Measurements from ENCODE around the gene ZNF582.

Gene ZNF582

DNA sequence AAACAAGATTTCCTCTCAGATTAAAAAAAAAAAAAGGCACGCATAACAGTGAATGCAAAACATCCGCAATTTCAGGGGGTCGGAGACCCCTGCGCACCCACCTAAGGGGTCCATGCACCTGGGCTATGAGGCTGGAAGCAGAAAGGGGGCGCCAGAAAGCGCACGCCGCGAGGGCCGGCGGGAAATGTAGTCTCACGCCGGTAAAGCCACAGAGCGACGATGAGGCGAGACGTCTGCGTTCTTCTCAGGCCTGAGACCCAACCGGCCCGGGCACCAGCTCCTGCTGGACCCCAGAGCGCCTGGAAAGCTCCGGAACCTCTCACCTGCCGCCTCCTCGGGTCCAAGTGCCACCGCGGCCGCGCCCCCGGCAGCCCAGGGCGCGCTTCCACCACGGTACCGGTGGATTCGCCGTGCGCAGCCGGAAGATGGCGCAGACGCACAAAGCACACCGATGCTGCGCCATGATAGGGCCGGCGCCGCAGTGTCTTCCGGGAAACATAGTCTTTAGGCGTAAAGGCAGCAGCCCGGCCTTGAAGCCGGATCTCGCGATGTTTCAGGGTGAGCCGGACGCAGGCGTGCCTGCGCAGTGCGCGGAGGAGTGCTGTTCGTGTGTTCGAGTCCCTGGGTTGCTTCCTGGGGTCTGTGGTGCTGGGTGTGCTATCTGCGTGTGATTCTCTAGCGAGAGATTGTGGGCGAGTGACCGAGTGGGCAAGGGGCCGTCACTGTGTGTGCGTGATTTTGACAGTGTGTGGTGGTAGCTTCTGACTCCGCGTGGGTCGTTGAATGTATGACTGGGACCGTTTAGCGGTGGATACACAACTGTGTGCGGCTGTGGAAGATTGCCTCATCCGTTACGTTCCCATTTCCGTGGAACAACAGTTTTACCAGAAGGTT, at the start of gene ZNF582:
Gene ZNF582 (minus strand): TSS at position 416 of the 894 bp plus-strand sequence. CDS start 1,782 bp downstream, outside the sequence.
- TF ChIP-seq GATA2 (IDR thresholded peaks at IDR 0.05; ENCODE audit: low read depth, low read length) (peak; percentile 82), GATA3 (IDR thresholded peaks at IDR 0.05; ENCODE audit: low read depth, low read length) (no peak)

DNA sequence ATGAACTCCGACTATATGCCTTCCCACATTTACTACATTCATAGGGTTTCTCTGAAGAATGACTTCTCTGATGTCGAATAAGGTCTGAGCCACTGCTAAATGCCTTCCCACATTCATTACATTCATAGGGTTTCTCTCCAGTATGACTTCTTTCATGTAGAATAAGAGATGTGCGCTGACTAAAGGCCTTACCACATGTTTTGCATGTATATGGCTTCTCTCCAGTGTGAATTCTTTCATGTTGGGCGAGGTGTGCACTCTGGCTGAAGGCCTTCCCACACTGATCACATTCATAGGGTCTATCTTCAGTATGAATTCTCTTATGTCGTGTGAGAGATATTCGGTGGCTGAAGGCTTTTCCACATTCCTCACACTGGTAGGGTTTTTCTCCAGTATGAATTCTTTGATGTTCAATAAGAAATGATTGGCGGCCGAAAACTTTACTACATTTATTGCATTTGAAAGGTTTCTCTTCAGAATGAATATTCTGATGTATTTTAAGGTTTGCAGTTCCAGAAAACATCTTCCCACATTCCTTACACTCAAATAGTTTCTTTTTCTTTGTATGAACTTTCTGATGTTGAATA, 48.0 kb upstream of the ZNF582 start:
- TF ChIP-seq GATA3 (IDR thresholded peaks at IDR 0.05; ENCODE audit: low read depth, low read length) (no peak), GATA2 (IDR thresholded peaks at IDR 0.05; ENCODE audit: low read depth, low read length) (no peak)

DNA sequence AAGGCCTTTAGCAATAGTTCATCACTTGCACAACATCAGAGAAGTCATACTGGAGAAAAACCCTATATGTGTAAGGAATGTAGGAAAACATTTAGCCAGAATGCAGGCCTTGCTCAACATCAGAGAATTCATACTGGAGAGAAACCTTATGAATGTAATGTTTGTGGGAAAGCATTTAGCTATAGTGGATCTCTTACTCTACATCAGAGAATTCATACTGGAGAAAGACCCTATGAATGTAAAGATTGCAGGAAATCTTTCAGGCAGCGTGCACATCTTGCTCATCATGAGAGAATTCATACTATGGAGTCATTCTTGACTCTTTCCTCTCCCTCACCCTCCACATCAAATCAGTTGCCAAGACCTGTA, 30.6 kb upstream of the ZNF582 start:
- TF ChIP-seq GATA3 (IDR thresholded peaks at IDR 0.05; ENCODE audit: low read depth, low read length) = no peak
- TF ChIP-seq GATA2 (IDR thresholded peaks at IDR 0.05; ENCODE audit: low read depth, low read length) = no peak

DNA sequence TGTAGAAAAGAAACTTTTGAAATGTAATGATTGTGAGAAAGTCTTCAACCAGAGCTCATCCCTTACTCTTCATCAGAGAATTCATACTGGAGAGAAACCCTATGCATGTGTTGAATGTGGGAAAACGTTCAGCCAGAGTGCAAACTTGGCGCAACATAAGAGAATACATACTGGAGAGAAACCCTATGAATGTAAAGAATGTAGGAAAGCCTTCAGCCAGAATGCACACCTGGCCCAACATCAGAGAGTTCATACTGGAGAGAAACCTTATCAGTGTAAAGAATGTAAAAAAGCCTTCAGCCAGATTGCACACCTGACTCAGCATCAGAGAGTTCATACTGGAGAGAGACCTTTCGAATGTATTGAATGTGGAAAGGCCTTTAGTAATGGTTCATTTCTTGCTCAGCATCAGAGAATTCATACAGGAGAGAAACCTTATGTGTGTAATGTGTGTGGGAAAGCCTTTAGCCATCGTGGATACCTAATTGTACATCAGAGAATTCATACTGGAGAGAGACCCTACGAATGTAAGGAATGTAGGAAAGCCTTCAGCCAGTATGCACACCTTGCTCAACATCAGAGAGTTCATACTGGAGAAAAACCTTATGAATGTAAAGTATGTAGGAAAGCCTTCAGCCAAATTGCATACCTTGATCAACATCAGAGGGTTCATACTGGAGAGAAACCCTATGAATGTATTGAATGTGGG, 30.1 kb upstream of the ZNF582 start:
- no peak for TF ChIP-seq GATA2 (IDR thresholded peaks at IDR 0.05; ENCODE audit: low read depth, low read length)
- no peak for TF ChIP-seq GATA3 (IDR thresholded peaks at IDR 0.05; ENCODE audit: low read depth, low read length)

DNA sequence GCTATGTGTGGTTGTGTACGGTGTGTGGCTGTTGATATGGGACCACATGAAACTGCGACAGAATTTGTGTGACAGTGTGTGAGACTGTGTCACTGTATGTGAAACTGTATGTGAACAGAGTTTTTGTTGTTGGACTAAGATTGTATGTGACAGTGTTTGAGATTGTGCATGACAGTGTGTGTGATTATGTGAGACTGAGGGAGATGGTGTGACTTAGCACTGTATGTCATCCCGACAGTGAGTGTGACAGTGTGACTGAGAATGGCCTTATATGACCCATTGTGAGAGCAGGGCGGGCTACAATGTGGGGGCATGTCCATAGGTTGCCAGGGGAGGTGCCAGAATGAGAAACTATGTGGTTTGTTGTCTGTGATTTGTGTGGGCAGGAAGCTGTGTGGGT, 11.7 kb upstream of the ZNF582 start:
- TF ChIP-seq GATA3 (IDR thresholded peaks at IDR 0.05; ENCODE audit: low read depth, low read length) = no peak
- no peak for TF ChIP-seq GATA2 (IDR thresholded peaks at IDR 0.05; ENCODE audit: low read depth, low read length)

DNA sequence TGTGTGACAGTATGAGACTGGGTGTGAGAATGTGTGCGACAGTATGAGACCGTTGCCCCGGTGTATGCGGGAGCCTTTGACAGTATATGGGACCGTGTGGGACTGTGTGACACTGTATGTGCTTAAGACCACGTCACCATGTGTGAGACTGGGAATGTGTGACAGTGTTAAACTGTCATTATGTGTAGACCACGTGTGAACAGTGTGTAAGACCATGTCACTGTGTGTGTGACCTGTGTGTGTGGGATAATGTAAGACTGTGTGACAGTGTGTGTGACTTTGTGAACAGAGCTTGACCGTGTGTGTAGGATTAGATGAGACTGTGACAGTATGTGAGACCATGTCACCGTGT, 11.3 kb upstream of the ZNF582 start:
- TF ChIP-seq GATA2 (IDR thresholded peaks at IDR 0.05; ENCODE audit: low read depth, low read length) = no peak
- TF ChIP-seq GATA3 (IDR thresholded peaks at IDR 0.05; ENCODE audit: low read depth, low read length) = no peak

DNA sequence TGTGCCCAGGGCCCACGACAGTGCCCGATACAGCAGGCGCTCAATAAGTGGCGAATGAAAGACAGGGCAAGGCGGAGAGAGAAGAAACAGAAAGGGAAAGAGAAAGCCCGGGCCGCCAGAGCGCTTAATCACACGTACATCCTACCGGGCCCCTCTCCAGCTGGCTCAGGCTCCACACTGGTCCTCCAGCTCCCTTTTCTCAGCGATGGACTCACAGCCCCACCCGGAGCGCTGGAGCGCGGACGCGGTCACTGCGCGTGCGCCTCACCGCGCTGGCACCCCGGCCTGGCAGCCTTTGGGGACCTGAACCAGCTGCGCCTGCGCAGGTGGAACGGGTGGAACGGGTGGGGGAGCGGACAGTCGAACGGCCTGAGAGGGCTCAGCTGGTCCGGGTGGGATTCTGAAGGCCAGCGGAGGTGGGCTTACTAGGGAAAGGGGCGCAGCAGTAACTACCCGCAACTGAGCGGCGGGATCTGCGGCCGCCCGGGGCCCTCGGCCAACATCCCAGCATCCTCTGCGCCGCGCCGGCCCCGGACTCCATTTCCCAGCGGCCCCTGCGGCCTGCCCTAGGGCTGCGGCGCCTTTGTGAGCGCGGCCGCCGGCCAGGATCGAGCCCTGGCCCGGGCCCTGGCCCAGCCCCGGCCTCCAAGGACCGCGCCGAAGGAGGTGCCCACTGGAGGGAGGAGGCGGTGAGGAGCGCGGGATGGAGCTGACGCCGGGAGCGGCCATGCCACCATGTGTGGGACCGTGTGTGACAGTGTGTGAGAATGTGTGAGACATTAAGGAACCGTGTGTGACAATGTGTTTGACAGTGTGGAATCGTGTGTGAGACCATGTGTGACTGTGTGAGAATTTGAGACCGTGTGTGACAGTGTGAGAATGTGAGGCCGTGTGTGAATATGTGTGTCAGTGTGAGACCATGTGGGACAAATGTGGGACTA, 10.7 kb upstream of the ZNF582 start, which contains the start of gene ZNF583:
Gene ZNF583 (plus strand): TSS at position 569 of the 941 bp plus-strand sequence. CDS start 2,783 bp downstream, outside the sequence.
- no peak for TF ChIP-seq GATA3 (IDR thresholded peaks at IDR 0.05; ENCODE audit: low read depth, low read length)
- TF ChIP-seq GATA2 (IDR thresholded peaks at IDR 0.05; ENCODE audit: low read depth, low read length) = no peak; the same call in 1 of the 2 replicates

DNA sequence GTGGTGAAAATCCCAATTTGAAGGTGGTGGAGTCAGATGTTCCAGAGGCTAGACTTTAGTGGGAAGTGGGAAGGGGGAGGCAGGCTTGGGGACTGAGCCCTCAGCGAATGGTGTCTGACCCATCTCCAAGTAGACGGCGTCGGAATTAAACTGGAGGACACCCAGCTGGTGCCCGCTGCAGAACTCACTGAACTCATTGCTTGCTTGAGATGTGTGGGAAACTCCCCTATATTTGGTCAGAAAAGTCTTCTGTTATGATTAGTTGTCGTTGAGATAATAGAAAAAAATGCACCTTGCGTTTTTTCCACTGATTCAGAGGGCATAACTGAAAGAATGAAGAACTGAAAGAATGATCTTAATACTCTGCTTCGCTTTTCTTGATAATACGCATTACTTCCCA, 9.9 kb upstream of the ZNF582 start:
- TF ChIP-seq GATA3 (IDR thresholded peaks at IDR 0.05; ENCODE audit: low read depth, low read length) = no peak

DNA sequence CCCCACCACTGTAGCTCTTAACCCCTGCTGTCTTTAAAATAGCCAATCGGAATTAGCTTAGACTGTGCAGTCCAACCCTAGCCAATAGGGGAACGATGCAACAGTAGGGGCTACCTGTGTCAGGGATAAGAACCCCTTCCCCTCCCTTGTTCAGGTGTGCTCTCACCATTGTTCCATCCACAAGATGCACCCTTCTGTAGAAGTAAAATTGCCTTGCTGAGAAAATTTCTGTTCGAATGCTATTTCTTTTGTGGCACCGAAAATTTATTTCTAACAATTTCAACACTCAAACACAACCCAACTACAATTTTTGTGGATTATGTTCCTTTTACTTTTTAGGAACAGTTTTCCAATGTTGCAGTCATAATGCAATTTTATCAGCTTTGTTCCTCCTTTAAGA, 7.2 kb upstream of the ZNF582 start:
- no peak for TF ChIP-seq GATA2 (IDR thresholded peaks at IDR 0.05; ENCODE audit: low read depth, low read length)
- TF ChIP-seq GATA3 (IDR thresholded peaks at IDR 0.05; ENCODE audit: low read depth, low read length) = no peak

DNA sequence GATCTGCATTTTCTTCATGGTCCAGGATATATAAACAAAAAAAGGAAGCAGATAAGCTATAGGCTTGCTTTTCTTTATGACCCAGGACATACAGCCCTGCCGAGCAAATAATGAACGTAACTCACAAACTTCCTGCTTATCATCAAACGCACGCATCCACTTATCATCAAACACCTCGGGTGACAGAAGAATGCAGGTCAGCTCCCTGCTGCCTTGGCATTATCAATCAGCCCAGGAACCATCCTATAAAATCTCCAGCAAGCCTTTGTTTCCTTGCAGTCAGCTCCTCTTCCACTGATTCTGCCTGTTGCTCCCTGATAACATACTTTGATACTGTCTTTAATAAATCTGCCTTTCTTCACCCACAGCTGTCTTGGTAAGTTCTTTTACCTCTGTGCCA, 5.5 kb upstream of the ZNF582 start:
- TF ChIP-seq GATA2 (IDR thresholded peaks at IDR 0.05; ENCODE audit: low read depth, low read length) (no peak), GATA3 (IDR thresholded peaks at IDR 0.05; ENCODE audit: low read depth, low read length) (no peak)

DNA sequence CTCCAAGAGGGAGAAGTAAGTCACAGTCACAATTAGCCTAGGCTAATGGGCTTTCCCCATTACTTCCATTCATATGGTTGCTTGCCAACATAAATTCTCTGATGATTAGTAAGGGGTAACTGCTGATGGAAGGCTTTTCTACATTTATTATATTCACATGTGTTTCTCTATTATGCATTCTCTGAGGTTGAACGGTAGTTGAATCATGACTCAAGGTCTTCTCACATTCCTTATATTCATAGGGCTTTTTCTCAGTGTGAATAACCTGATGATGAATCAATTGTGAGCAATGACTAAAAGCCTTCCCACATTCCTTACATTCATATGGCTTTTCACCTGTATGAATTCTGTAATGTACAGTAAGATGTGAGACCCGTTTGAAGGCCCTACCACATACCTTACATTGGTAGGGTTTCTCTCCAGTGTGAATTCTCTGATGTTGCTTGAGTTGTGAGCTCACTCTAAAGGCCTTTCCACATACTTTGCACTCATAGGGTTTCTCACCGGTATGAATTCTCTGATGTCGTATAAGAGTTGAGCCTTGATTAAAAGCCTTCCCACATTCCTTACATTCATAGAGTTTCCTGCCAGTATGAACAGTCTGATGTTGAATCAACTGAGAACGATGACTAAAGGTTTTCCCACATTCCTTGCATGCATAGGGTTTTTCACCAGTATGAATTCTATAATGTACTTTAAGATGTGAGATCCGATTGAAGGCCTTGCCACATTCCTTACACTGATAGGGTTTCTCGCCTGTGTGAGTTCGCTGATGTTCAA, 9.3 kb downstream of the ZNF582 start:
- TF ChIP-seq GATA3 (IDR thresholded peaks at IDR 0.05; ENCODE audit: low read depth, low read length) (no peak), GATA2 (IDR thresholded peaks at IDR 0.05; ENCODE audit: low read depth, low read length) (no peak)

DNA sequence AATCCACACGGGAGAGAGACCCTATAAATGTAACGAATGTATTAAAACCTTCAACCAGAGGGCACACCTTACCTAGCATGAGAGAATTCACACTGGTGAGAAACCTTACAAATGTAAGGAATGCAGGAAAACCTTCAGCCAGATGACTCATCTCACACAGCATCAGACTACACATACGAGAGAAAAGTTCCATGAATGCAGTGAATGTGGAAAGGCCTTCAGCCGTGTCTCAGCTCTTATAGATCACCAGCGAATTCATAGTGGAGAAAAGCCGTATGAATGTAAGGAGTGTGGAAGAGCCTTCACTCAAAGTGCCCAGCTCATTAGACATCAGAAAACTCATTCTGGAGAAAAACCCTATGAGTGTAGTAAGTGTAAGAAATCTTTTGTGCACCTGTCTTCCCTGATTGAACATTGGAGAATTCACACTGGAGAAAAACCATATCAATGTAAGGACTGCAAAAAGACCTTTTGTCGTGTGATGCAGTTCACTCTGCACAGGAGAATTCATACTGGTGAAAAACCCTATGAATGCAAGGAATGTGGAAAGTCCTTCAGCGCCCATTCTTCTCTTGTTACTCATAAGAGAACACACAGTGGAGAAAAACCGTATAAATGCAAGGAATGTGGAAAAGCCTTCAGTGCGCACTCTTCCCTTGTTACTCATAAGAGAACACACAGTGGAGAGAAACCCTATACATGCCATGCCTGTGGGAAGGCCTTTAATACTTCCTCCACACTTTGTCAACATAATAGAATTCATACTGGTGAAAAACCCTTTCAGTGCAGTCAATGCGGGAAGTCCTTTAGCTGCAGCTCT, 16.0 kb downstream of the ZNF582 start:
- TF ChIP-seq GATA3 (IDR thresholded peaks at IDR 0.05; ENCODE audit: low read depth, low read length) (no peak), GATA2 (IDR thresholded peaks at IDR 0.05; ENCODE audit: low read depth, low read length) (no peak)

Measured in SH-SY5Y (cell line).